ENCODE data around the gene KIRREL1.

DNA sequence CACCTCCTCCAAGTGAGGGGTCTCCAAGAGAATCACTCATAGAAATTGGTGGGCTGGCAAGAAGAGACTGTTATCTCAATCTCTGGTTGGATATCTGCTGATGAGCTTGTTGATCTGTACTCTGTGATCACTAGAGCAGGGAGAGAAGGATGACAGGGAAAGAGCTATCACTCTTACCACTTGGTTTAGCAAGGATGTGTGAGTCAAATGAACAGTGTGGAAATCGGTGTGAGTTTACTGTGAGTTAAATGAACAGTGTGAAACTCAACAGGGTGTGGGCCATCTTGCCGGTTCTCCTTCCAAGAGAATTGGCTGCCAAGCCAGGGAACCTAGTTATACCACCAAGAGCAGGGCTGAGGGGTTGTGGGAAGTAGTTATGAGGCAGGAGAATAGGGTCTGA is 154.0 kb downstream of the KIRREL1 start:
- TF ChIP-seq, protein P1, sequence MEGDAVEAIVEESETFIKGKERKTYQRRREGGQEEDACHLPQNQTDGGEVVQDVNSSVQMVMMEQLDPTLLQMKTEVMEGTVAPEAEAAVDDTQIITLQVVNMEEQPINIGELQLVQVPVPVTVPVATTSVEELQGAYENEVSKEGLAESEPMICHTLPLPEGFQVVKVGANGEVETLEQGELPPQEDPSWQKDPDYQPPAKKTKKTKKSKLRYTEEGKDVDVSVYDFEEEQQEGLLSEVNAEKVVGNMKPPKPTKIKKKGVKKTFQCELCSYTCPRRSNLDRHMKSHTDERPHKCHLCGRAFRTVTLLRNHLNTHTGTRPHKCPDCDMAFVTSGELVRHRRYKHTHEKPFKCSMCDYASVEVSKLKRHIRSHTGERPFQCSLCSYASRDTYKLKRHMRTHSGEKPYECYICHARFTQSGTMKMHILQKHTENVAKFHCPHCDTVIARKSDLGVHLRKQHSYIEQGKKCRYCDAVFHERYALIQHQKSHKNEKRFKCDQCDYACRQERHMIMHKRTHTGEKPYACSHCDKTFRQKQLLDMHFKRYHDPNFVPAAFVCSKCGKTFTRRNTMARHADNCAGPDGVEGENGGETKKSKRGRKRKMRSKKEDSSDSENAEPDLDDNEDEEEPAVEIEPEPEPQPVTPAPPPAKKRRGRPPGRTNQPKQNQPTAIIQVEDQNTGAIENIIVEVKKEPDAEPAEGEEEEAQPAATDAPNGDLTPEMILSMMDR (conservative IDR thresholded peaks at IDR 0.05; ENCODE audit: low read depth in 2 of 2) = no peak
- TF ChIP-seq, protein P2, sequence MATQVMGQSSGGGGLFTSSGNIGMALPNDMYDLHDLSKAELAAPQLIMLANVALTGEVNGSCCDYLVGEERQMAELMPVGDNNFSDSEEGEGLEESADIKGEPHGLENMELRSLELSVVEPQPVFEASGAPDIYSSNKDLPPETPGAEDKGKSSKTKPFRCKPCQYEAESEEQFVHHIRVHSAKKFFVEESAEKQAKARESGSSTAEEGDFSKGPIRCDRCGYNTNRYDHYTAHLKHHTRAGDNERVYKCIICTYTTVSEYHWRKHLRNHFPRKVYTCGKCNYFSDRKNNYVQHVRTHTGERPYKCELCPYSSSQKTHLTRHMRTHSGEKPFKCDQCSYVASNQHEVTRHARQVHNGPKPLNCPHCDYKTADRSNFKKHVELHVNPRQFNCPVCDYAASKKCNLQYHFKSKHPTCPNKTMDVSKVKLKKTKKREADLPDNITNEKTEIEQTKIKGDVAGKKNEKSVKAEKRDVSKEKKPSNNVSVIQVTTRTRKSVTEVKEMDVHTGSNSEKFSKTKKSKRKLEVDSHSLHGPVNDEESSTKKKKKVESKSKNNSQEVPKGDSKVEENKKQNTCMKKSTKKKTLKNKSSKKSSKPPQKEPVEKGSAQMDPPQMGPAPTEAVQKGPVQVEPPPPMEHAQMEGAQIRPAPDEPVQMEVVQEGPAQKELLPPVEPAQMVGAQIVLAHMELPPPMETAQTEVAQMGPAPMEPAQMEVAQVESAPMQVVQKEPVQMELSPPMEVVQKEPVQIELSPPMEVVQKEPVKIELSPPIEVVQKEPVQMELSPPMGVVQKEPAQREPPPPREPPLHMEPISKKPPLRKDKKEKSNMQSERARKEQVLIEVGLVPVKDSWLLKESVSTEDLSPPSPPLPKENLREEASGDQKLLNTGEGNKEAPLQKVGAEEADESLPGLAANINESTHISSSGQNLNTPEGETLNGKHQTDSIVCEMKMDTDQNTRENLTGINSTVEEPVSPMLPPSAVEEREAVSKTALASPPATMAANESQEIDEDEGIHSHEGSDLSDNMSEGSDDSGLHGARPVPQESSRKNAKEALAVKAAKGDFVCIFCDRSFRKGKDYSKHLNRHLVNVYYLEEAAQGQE (IDR thresholded peaks at IDR 0.05; ENCODE audit: unreplicated experiment) = no peak
- no peak for TF ChIP-seq POLR2AphosphoS5 (IDR thresholded peaks at IDR 0.05; ENCODE audit: low read depth)
- TF ChIP-seq EZH2 (IDR thresholded peaks at IDR 0.05; ENCODE audit: low read depth, unreplicated experiment) = no peak
- TF ChIP-seq EZH2phosphoT487 (IDR thresholded peaks at IDR 0.05; ENCODE audit: unreplicated experiment) = no peak
- no peak for TF ChIP-seq STAT1 (IDR thresholded peaks at IDR 0.05; ENCODE audit: unreplicated experiment)
- TF ChIP-seq JUNB (IDR thresholded peaks at IDR 0.05; ENCODE audit: unreplicated experiment) = no peak
- TF ChIP-seq NANOG (IDR thresholded peaks at IDR 0.05; ENCODE audit: borderline replicate concordance) = no peak
- TF ChIP-seq ZNF114 (CRISPR knock-in tag; IDR thresholded peaks at IDR 0.05) = no peak

All from GM23338 (cell line).